ENCODE data around the gene ARHGAP24. TPM values are rescaled to one million over a fixed set of nuclear protein-coding genes. Genes with fewer than 3 reads are reported as not detected.

Gene ARHGAP24
- total RNA-seq, 1 donor from 2014 or later, result 34.2 TPM

DNA sequence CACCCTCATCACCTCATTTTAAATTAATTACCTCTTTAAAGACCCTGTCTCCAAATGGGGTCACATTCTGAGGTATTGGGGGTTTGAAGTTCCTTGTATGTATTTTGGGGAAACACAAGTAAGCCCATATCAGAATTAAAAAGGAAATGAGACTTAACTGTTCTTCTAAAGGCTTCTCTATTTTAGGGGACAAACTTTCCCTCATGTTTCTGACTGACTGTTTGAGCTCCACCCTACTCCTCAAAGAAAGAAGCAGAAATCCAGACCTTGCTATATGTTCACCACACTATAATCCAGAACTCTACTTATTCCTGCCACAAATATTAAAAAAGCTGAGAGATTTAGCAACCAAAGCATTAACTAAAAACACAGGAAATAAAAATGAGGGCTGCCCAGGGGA is 258.8 kb downstream of the ARHGAP24 start:
- no peak for DNase-seq (ENCODE audit: extremely low read depth, low read depth, low spot score)

- peak; percentile 14 for DNase-seq (ENCODE audit: extremely low read depth, low read depth, low spot score)
Observed at GRCh38 chr4:85734424-85734831, 259.5 kb downstream of the ARHGAP24 start.

DNA sequence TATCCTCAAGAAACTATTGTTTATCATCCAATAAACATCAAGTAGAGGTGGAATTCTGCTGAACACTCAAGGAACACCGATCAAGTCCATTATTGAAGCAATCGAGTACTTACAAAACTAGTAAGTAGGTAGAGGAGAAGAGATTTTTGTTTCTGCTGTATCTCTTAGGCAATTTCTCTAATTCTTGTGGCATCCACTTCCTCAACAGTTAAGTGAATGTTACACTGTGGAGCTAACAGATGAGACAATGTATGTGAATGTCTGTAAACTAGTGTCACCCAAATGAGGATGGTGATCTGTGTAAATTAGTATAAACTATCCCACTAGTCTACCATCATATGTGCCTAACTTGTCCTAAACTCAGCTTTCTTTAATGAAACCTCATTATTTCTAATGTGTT is 261.6 kb downstream of the ARHGAP24 start:
- DNase-seq (ENCODE audit: extremely low read depth, low read depth, low spot score), result no peak

GRCh38 chr4:85737254-85737653 is 262.3 kb downstream of the ARHGAP24 start:
- no peak for DNase-seq (ENCODE audit: extremely low read depth, low read depth, low spot score)

DNA sequence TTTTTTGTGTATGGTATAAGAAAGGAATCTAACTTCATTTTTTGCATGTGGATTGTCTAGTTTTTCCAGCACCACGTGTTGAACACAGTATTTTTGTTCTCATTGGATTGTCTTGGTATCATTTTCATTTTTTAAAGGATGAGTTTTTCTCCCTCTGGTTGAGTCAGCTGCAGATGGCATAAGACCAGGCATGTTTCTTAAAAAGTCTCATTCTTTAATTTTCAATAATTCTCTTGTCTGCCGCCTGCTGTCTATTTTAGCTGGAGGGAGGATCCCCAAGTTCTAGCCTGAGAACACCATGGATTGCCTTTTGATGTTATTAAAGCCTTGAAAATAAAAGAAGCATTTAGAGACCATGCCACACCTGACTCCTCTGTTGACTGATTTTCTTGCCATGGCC is 263.8 kb downstream of the ARHGAP24 start:
- DNase-seq (ENCODE audit: extremely low read depth, low read depth, low spot score), result no peak

- no peak for DNase-seq (ENCODE audit: extremely low read depth, low read depth, low spot score)
Observed at GRCh38 chr4:85740431-85740861, 265.5 kb downstream of the ARHGAP24 start.

GRCh38 chr4:85741381-85741780 is 266.4 kb downstream of the ARHGAP24 start:
- DNase-seq (ENCODE audit: extremely low read depth, low read depth, low spot score), result no peak

GRCh38 chr4:85741921-85742591 is 267.1 kb downstream of the ARHGAP24 start:
- DNase-seq (ENCODE audit: extremely low read depth, low read depth, low spot score), result no peak

DNA sequence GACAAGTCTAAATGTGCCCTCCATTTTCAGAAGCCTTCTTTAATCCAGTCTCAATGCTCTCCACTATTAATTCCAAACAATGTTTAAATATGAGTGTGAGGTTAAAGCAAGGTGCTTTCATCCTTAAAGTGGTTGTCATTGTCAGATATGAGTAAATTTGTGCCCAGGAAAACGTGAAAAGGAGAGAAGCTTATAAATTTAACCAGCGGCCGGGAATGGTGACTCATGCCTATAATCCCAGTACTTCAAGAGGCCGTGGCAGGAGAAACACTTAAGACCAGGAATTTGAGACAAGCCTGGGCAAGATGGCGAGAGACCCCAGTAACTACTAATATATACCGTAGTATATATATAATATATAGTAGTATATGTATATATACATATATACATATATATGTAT is 270.0 kb downstream of the ARHGAP24 start:
- no peak for DNase-seq (ENCODE audit: extremely low read depth, low read depth, low spot score)

DNA sequence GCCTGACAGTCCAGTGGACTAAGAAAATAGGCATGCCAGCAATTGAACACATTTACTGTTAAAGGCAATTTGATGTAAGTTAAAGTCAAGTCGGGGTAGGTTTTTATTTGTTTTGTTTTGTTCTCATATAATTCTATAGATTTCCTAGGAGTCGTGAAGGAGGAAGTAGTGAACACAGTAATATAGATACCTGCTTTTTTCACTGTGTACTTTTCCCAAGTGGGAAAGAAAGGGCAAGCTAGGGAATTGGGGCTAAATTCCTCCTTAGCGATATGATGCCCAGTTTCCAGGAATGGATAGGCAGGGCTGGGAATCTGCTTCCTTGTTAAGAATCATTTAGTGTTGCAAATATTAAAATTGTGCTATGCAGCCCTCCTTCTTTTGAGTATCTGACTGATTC is 271.0 kb downstream of the ARHGAP24 start:
- no peak for DNase-seq (ENCODE audit: extremely low read depth, low read depth, low spot score)

- peak; percentile 72 for DNase-seq (ENCODE audit: extremely low read depth, low read depth, low spot score)
Observed at GRCh38 chr4:85747882-85748491, 273.0 kb downstream of the ARHGAP24 start.

DNA sequence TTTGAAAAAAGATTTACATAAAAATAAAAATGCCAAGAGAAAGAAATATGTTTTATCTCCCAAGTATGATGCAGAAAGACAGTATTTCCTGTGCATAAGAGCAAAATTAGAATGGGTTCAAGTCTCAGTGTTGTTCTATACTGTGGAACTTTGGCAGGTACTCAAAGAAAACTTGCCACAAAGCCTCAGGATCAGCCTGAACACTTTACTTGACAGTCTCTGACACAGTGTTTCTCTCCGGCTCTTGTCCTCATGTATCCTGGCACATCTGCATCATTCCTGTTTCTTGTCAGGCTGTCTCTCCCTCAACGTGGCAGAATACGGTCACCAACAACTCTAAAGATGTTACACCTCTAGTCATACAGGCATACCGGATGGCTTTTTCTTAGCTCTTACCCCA is 273.7 kb downstream of the ARHGAP24 start:
- no peak for DNase-seq (ENCODE audit: extremely low read depth, low read depth, low spot score)

DNA sequence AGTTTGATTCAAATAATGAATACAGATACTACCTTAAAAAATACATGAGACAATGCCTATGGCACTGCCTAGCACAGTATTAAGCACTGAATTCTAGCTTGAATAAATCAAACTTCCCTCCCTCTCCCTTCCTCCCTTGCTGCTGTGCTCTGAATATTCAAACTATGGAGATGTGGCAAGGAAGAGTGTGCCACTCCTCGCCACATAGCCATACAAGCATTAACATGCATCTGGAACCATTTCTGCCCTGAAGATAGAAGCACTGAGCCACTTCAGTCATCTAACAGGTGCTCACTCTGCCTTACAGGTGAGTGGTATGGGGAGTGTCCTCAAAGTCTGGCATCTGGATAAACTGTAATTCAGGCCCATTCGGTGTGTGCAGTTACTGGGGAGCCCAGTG is 276.9 kb downstream of the ARHGAP24 start:
- no peak for DNase-seq (ENCODE audit: extremely low read depth, low read depth, low spot score)

GRCh38 chr4:85755285-85755684 is 280.3 kb downstream of the ARHGAP24 start:
- DNase-seq (ENCODE audit: extremely low read depth, low read depth, low spot score), result no peak

- no peak for DNase-seq (ENCODE audit: extremely low read depth, low read depth, low spot score)
Observed at GRCh38 chr4:85756938-85757337, 282.0 kb downstream of the ARHGAP24 start.

- no peak for DNase-seq (ENCODE audit: extremely low read depth, low read depth, low spot score)
Observed at GRCh38 chr4:85759388-85759787, 284.4 kb downstream of the ARHGAP24 start.

GRCh38 chr4:85760511-85760910 is 285.6 kb downstream of the ARHGAP24 start:
- no peak for DNase-seq (ENCODE audit: extremely low read depth, low read depth, low spot score)

DNA sequence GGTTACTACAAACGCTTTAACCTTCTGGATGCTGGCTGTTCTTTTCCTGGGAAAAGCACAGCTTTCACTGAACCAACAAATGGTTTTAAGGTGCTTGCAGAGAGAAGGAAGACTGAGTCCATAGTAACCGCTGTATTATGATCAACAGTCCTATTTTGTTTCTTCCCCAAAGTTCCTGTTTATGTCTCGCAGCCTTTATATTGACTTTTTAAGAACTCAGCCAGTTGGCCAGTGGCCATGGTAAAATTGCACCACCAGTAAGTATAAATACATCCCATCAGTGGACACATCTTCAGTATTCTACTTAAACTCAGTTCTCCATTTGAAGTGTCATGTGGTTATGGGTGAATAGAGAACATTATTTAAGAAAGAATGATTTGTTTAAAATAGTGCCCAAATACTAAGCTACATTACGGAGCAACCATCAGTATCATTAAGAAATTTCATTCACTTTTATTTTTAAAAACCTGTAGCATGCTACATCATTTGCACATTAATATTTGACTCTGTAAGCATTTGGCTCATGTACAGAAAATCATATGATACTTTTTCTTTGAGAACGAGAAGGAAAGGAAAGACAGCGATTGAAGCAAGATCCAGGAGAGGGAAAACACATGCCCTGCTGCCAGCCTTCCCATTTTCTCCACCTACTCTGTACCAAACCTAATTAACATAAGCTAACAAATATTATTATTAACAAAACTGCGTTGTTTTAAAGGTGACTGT is 287.0 kb downstream of the ARHGAP24 start:
- DNase-seq (ENCODE audit: extremely low read depth, low read depth, low spot score), result no peak

DNA sequence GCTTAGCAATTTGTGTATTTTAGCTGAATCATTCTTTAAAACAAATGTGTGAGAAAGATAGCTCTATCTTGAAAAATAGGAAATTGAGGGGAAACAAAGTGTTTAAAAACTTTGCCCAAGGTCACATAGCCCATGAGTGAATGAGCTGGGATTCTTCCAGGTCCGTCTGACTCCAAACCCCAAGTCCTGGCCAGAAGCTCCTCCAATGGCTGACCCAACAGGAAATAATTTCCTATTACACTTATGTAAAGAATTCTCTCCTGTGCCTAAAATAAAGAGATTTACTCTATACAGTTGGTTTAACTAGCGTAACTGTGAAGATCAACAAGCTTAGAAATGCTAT is 287.6 kb downstream of the ARHGAP24 start:
- peak; percentile 97 for DNase-seq (ENCODE audit: extremely low read depth, low read depth, low spot score)

DNA sequence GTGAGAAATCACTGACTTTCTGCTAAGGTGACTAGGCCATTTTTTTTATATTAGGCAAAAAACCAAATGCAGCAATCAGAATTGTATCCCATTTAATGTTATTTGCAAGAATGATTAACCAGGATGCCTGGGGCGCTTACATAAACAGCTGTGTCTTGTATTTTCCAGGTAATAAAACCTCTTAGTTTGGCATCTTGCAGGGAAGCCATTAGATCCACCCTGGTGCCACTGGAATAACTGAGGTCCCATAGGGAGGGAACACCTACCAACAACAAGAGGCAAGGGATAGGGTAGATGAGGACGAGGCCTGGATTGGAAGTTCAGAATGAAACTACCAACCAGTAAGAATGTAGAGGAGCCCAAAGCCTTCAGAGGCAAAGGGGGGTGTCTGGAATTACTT is 288.3 kb downstream of the ARHGAP24 start:
- DNase-seq (ENCODE audit: extremely low read depth, low read depth, low spot score), result no peak

- no peak for DNase-seq (ENCODE audit: extremely low read depth, low read depth, low spot score)
Observed at GRCh38 chr4:85767649-85768048, 292.7 kb downstream of the ARHGAP24 start.

DNA sequence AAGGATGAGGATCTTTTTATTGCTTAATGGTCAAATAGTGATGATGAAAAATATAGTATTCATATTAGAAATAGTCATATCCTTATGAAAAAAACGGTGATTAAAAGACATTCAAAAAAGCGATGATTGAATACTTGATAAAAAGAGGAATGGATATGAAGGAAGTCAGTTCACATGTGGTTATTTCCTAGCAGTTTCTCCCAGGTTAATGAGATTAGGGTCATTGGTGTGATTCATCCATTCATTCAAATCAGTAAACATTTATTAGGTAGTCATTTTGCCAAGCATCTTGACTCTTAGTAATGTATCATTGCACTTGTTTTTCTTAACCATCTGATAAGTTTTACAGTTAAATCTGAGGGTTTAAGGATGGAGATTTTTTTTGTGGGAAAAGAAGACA is 294.1 kb downstream of the ARHGAP24 start:
- no peak for DNase-seq (ENCODE audit: extremely low read depth, low read depth, low spot score)
